Measurements from ENCODE around the gene HNRNPH2.

Gene HNRNPH2

DNA sequence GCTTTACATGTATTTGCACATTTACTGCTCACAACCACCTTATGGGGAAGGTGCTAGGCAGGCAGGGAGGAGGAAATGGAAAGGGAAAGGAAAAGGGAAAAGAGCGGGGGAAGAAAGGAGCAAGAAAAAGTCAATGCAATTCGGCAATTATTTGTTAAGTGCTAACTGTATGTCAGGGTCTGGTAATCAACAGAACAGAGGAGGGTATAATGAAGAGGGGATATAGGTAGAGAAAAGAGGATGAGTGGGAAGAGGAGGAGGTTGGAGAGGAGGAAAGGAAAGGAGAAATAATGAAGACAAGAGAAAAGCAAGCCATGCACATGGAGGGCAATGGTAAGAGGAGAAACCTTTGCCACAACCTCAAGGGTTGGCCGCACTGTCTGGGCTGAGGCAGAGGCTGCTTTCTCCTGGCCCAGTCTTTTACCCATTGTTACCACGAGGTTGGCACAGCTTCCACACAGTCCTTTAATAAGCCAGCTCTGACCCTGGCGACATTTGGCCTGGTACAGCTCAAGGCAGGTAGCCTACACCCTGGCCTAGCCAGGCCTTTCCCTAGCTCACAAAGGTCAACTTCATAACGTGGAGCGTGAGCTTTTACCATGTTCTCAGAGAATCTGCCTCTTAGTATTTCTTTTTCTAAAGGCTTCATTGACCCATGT lies 22.9 kb upstream of the HNRNPH2 start:
- FAIRE-seq (peak; percentile 61), DNase-seq (ENCODE audit: insufficient read length) (no peak)
- TF ChIP-seq TAF1 (IDR thresholded peaks at IDR 0.05; ENCODE audit: borderline replicate concordance, low read depth, low read length) (no peak), POLR2A (IDR thresholded peaks at IDR 0.05; ENCODE audit: low read depth, low read length) (no peak), POLR2AphosphoS5 (IDR thresholded peaks at IDR 0.05; ENCODE audit: low read depth, low read length) (no peak)

DNA sequence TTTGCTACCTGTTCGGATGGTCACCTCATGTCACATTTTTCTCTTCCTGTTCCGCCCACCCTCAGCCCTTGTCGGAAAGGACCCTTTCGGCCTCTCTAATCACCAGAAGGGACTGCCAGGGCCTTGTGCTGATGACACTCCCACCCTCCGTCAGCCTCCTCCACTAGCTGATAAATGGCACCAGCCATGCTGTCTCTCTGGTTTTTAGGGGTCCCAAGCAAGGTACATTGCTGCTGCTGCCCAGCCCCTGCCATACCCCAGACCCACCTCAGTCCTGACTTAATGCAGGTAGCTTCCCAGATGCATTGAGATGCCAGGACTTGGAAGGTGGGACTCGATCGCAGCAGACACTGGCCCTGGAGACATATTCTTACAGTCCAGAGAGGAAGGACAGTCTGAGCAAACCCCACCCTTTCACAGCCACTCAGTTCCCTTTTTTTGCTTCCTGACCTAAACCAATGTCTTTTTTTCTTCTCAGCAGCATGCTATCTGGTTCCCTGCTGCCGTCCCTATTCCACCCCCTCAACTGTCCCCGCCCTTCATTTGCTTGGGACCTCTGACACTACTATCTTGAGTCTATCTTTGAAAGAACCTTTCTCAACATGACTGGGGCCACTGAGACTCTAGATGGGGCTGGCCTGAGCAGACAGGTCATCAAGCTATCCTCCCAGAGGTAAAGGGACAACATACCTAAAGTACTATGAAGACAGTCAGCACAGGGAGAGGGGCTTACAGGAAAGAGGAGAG lies 22.1 kb upstream of the HNRNPH2 start, which contains the start of gene BTK:
Gene BTK (minus strand): TSS at position 397 of the 747 bp plus-strand sequence. CDS start 10,907 bp downstream, outside the sequence.
- TF ChIP-seq POLR2A (IDR thresholded peaks at IDR 0.05; ENCODE audit: low read depth, low read length): peak; percentile 83
- peak; percentile 74 for TF ChIP-seq POLR2AphosphoS5 (IDR thresholded peaks at IDR 0.05; ENCODE audit: low read depth, low read length)
- TF ChIP-seq TAF1 (IDR thresholded peaks at IDR 0.05; ENCODE audit: borderline replicate concordance, low read depth, low read length): peak; percentile 52; the same call in 1 of the 2 replicates
- FAIRE-seq (peak; percentile 93), DNase-seq (ENCODE audit: insufficient read length) (no peak)

DNA sequence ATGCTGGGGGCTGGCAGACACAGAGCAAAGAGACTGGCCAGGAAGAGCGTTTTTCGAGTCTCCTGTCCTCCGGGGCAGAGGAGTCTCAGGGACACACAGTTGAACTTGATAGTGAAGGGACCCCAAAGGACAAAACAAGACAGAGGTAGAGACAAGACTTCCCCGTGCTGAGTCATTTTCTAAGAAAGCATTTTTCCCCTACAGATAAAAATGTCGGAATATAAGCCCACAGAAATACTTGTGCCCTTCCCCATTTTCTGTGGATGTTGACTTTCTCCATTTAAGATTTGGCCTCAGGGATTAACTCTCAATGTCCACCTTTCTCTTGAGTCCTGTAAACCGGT lies 21.5 kb upstream of the HNRNPH2 start:
- no peak for TF ChIP-seq POLR2AphosphoS5 (IDR thresholded peaks at IDR 0.05; ENCODE audit: low read depth, low read length)
- TF ChIP-seq POLR2A (IDR thresholded peaks at IDR 0.05; ENCODE audit: low read depth, low read length): no peak
- no peak for TF ChIP-seq TAF1 (IDR thresholded peaks at IDR 0.05; ENCODE audit: borderline replicate concordance, low read depth, low read length)
- DNase-seq (ENCODE audit: insufficient read length): no peak
- FAIRE-seq: no peak

DNA sequence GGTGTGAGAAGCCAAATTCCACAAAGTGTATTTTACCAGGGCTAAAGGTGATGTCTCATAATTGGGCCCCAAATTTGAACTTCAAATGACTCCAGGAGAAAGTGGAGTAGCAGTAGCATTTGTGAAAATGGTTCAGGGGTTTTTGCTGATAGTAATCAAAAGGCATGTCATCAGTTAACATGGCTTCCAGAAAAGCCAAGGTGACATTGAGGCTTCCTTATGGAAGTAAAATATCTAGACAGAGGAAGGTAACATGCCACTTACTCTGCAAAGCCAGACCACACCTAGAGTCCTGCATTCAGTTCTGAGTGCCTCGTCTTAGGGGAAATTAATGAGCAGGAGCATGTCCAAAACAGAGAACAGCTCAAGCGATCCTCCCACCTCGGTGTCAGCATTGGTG lies 19.4 kb upstream of the HNRNPH2 start:
- DNase-seq (ENCODE audit: insufficient read length) (no peak), FAIRE-seq (no peak)
- no peak for TF ChIP-seq POLR2AphosphoS5 (IDR thresholded peaks at IDR 0.05; ENCODE audit: low read depth, low read length)
- TF ChIP-seq POLR2A (IDR thresholded peaks at IDR 0.05; ENCODE audit: low read depth, low read length): no peak
- TF ChIP-seq TAF1 (IDR thresholded peaks at IDR 0.05; ENCODE audit: borderline replicate concordance, low read depth, low read length): no peak

DNA sequence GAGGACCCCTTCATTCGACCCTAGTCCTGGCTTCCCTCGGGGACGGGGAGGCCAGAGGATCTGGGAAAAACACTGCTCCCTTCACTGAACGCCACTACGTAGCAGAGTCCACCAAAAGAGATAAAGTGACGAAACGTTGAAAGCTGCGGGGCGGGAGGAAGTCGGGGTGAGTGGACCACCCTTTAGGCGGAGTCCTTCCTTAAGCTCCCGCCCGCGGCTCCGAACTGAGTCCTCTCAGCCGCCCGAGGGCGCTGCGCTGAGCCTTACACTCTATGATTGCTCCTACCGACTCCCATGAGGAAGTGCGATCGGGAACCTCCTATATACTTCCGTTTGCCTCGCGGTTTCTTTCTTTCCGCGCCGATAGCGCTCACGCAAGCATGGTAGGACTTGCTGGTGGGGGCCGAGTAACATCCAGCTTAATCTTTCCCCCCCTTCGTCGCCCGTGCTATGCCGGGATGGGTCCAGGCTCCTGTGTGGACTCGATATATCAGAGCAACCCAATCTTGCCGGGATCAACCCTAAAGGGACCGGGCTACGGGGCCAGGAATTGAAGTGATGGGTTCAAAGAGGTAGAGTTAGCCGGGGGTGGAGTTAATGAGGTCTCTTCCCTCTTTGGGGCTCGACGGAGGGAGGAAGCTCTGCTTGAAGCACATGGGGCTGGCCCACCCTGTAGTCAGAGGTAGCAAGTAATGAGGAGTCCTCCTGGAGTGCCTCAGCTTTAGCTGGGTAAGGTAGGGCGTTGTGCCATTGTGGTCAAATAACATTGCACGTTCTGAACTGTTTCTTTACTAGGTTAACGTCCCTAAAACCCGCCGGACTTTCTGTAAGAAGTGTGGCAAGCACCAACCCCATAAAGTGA lies 17.1 kb upstream of the HNRNPH2 start, which contains the start of gene RPL36A:
Gene RPL36A (plus strand): TSS at position 348 of the 862 bp plus-strand sequence. CDS start 33 bp downstream, at position 381.
- DNase-seq (ENCODE audit: insufficient read length) (no peak), FAIRE-seq (peak; percentile 86)
- TF ChIP-seq POLR2AphosphoS5 (IDR thresholded peaks at IDR 0.05; ENCODE audit: low read depth, low read length): peak; percentile 98
- peak; percentile 98 for TF ChIP-seq TAF1 (IDR thresholded peaks at IDR 0.05; ENCODE audit: borderline replicate concordance, low read depth, low read length)
- TF ChIP-seq POLR2A (IDR thresholded peaks at IDR 0.05; ENCODE audit: low read depth, low read length): peak; percentile 97

DNA sequence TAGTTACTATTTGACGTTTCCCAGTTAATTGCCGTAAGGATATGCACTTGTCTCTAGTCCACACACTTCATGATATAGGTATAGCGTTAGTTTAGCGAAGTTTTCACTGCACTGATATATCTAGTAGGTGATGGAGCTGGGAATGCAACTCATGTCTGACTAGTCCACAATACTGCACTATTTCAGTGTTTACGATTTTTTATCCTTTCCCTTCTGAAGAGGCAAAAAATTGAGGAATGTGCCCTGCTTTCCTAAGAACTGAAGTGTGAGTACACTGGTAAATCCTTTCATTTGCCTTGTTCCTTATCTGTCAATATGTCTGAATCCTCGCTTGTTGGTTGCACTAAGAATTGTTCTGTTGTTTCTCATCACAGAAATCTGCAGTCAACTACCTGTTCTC lies 16.2 kb upstream of the HNRNPH2 start:
- DNase-seq (ENCODE audit: insufficient read length) (no peak), FAIRE-seq (peak; percentile 30)
- TF ChIP-seq TAF1 (IDR thresholded peaks at IDR 0.05; ENCODE audit: borderline replicate concordance, low read depth, low read length) (no peak), POLR2A (IDR thresholded peaks at IDR 0.05; ENCODE audit: low read depth, low read length) (no peak)

DNA sequence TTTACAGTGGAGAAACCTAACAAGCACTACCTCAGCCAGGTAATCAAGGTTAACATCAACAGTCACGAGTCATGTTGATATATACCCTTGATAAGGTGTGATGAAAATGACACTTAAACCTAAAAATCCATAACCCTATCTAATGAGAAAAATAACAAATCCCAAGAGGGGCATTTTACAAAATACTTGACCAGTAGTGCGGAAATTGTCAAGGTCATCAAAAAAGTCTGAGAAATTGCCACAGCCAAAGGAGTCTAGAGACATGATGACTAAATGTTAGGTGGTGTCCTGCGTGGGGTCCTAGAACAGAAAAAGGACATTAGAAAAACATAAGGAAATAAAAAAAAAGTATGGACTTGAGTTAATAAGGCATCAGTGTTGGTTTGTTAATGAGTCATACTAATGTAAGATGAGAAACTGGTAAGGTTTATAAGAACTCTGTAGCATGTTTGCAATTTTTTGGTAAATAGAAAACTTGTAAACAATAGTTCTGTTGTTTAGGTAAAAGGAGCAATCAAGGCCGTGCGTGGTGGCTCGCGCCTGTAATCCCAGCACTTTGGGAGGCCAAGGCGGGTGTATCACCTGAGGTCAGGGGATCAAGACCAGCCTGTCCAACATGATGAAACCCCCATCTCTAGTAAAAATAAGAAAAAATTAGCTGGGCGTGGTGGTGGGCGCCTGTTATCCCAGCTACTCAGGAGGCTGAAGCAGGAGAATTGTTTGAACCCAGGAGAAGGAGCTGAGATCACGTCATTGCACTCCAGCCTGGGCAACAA lies 14.3 kb upstream of the HNRNPH2 start:
- no peak for FAIRE-seq
- TF ChIP-seq TAF1 (IDR thresholded peaks at IDR 0.05; ENCODE audit: borderline replicate concordance, low read depth, low read length): no peak
- no peak for TF ChIP-seq POLR2AphosphoS5 (IDR thresholded peaks at IDR 0.05; ENCODE audit: low read depth, low read length)
- no peak; the same call in 1 of the 2 replicates for TF ChIP-seq POLR2A (IDR thresholded peaks at IDR 0.05; ENCODE audit: low read depth, low read length)
- DNase-seq (ENCODE audit: insufficient read length): no peak

DNA sequence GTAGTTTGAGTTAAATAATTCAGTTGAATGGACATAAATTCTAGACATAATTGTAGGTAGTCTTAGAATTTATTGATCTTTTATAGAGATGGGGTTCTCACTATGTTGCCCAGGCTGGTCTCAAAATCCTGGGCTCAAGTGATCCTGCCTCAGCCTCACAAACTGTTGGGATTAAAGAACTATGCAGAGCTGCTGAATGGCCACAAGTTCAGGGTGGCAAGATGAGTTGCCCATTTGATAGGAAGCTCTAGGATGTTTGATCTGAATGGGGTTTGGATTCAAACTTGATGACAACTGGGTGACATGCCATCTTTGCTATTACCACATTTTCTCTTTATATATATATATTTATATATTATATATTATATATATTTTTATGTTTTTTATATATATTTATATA lies 13.7 kb upstream of the HNRNPH2 start:
- no peak for FAIRE-seq
- DNase-seq (ENCODE audit: insufficient read length): no peak

DNA sequence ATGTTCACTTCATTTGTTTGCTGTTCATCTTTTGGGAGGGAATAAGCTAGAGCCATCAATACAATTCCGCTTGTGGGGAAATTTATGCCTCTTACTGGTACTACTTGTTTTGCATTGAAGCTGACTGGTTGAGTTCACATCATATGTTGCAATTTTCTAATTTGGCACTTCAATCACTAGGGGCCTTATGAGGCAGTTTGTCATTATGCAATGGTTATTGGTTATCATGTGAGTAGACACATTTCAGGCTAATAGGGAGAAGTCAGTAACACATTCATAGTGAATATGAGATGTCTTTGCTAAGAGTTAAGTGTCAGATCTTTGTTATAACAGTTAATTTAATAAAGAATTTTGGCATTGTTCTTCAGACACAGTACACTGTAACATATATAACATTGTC lies 12.2 kb upstream of the HNRNPH2 start:
- DNase-seq (ENCODE audit: insufficient read length): no peak
- no peak for TF ChIP-seq POLR2AphosphoS5 (IDR thresholded peaks at IDR 0.05; ENCODE audit: low read depth, low read length)
- TF ChIP-seq POLR2A (IDR thresholded peaks at IDR 0.05; ENCODE audit: low read depth, low read length): no peak
- no peak for TF ChIP-seq TAF1 (IDR thresholded peaks at IDR 0.05; ENCODE audit: borderline replicate concordance, low read depth, low read length)
- no peak for FAIRE-seq

More for the DNA sequence above, 13.7 kb upstream of the HNRNPH2 start:
- TF ChIP-seq POLR2A (IDR thresholded peaks at IDR 0.05; ENCODE audit: low read depth, low read length) (no peak), POLR2AphosphoS5 (IDR thresholded peaks at IDR 0.05; ENCODE audit: low read depth, low read length) (no peak), TAF1 (IDR thresholded peaks at IDR 0.05; ENCODE audit: borderline replicate concordance, low read depth, low read length) (no peak)

DNA sequence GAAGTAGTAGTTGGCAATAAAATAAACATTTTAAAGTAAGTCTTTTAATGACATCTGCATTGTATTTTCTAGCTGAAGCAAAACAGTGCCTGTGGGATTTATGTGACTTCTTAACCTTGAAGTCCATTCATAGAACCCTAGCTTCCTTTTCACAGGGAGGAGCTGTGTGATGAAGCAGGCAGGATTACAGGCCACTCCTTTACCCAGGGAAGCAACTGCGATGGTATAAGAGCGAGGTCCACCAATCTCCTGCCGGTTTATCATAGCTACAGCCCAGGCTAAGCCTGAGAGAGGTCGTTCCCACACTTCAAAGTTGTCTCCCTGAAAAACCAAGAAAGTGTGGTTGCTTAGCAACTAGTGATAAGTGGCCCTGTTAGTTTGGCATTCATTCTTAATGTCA lies 10.2 kb upstream of the HNRNPH2 start:
- no peak for FAIRE-seq
- no peak for DNase-seq (ENCODE audit: insufficient read length)
- TF ChIP-seq POLR2AphosphoS5 (IDR thresholded peaks at IDR 0.05; ENCODE audit: low read depth, low read length) (no peak), TAF1 (IDR thresholded peaks at IDR 0.05; ENCODE audit: borderline replicate concordance, low read depth, low read length) (no peak), POLR2A (IDR thresholded peaks at IDR 0.05; ENCODE audit: low read depth, low read length) (no peak)

Measured in GM12892 (cell line).